Measurements from ENCODE around the gene ATG16L2. TPM values are rescaled to one million over a fixed set of nuclear protein-coding genes. Genes with fewer than 3 reads are reported as not detected.
"Not testable (repeated sequence)": the region's sequence is repeated elsewhere in the genome, so short reads cannot be mapped to it uniquely, and the experiment has no call there.

The ATG16L2 gene
- total RNA-seq, 1 experiment from 2014 or later, result 5.1 TPM

DNA sequence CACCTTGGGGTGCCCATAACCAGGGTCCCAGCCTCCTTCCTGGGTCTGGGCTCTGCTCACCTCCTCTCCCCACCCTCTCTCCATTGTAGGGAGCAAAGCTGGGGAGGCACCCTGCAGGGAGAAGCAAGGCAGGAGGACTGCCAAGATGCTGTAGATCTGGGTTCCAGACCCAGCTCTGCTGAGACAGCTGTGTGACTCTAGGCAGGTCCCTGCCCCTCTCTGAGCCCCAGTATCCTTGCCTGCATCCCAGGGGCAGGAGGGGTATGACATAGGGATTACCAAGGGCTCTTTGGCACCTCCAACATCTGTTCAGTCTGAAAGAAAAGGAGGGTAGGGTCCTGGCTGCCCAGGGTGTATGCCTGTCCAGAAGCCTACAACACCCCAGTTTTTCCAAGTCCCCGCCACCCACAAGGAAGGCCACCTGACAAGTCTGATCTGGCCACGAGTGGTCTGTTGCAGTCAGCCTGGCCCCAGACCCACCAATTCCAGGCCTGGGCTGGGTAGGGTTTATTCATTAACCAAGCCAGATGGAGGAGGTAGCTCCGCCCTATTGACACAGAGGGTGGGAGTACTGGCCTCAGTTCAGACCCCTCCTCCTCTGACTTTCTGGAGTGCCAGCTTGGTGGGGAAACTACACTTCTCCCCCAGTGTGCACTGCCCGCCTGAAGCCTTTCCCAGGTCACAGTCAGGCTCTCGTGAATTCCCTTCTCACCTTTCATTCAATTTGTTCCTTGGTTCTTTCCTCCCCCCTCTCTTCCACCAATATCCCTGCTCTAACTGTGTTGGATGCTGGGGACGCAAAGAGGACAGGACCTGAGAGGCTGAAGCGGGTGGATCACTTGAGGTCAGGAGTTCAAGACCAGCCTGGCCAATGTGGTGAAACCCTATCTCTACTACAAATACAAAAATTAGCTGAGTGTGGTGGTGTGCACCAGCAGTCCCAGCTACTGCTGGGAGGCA lies 35.4 kb upstream of the ATG16L2 start:
- DNase-seq (ENCODE audit: extremely low read depth, low read depth), result no peak

DNA sequence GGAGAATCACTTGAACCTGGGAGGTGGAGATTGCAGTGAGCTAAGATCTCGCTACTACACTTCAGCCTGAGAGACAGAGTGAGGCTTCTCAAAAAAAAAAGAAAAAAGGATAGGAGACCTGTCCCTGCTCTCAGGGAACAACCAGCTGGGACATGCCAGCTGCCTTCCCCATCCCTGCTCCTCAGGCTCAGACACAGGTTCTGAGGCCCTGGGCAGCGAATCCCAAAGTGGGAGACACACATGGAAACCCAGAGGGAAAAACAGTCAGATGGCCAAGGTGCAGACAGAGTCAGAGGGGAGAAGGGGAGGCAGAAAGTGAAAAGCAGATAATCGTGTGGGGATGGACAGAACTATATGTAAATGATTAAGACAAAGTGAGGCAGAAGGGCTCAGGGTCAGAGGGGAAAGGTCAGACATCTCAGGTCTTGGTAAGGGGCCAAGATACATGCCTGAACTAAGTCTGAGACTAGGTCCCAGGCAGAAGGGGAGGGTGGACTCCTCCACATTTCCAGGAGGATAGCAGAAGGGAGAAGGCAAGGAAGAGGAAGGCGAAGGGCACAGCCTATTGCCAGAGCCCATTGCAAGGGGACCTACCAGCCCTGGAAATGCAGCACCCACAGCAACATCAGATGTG lies 34.6 kb upstream of the ATG16L2 start:
- no peak for DNase-seq (ENCODE audit: extremely low read depth, low read depth)

DNA sequence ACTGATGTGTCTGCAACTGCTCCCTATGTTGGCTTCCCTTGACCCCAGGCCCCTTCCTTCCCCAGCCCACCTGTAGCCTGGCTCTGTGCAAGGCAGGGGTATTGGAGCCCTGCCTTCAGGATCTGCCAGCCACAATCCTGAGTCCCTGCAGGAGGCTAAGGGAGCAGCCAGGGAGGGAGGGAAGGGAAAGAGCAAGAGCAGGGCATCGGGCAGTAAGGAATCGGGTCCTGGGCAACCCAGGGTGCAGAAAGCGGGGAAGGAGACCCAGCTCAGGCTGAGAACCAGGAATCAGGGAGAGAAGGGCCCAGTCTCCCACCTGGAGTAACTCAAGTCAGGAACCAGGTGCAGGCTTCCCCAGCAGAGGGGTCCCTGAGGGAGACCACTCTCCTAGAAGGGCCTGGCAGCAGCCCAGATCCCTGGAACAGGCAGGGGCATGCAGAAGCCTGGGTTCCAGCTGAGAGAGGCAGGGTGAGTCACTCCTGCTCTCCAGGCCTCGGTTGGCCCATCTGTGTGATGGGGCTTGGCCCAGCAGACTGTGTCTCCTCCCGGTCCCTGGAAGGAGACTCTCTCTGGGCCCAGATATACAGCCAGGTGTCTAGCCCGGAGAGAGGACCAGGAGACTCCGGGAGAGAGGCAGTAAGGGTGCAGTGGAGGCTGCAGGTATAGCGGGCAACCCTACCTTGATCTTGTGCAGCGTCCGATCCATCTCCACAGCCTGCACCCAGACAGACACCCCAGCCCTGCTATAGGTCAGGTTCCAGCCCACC lies 33.7 kb upstream of the ATG16L2 start:
- DNase-seq (ENCODE audit: extremely low read depth, low read depth), result no peak

DNA sequence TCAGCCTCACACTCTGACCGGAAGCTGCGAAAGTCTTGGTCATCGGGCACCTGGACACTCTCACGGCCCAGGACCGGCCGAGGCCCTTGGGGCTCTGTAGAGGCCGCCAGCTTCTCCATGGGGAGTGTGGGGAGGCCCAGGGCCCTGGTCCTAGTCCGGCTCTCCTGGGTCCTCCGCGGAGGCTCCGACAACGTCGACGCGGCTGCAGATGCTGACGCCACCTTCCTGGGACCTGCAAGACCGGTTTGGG lies 33.2 kb upstream of the ATG16L2 start:
- DNase-seq (ENCODE audit: extremely low read depth, low read depth), result no peak

DNA sequence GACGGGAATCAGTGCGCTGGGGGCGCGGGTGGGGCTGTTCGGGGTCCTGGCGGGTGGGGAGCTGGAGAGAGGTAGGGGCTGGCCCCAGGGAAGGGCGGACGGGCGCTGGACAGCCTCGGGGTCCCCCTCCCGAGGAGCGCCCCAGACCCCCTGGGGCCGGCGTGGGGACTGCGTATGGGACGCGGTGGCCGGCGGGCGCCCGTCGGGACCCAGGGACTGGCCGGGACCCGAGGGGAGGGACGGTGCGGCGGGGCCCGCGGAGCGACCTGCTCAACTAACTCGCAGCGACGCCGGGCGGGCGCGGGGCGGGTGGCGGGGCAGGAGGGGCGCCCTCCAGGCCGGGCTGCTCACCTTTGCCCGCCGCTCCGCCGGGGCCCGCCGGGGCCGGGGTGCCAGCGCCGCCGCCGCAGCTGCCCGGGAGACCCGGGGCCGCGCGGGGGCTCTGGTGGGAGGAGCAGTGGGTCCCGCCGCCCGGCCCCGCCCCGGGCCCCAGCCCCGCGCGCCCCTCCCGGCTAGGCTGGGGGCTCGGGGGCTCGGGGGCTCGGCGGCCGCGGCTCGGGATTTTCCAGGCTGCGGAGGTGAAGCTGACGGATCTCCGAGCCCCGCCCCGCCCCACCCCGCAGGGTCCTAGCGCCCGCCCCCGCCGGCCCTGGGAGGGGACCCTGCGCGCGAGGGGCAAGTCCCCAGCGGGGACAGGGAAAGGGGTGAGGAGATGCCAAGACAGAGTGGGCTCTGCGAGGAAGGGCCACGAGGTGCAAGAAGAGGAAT lies 32.7 kb upstream of the ATG16L2 start:
- no peak for DNase-seq (ENCODE audit: extremely low read depth, low read depth)

DNA sequence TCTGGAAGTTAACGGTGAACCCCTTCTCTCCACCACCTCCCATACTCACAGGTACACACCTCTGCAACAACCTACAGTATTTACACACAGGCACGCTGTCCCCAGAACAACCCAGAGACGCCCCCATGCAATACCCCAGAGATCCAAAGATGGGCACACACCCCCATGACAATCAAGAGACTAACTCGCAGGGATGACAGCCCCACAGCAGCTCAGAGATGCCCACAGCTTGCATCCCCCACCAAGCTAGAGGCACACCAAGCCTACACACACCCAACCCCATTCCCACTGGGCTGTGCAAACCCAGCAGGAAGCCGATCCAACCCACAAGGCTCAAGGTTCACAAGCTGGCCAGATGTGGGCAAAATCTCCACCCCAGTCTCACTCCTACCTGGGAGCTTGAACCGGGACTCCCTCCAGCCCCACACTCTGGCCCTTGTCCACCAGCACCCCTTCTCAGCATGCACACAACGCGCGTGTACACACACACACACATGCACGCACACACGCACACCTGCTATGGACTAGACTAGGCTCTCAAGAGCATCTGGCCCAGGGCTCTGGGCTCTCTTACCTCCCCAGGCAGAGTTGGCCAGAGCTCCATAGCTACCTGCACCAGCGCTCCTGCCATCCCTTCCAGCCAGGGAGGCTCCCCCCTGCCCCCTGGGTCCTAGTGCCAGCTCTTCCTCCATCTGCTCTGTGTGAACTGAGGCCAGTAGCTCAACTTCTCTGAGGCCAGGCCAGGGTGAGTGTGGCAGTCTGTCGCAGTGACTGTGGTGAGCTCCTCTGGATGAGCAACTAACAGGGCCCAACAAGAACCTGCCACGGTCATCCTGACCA lies 31.9 kb upstream of the ATG16L2 start:
- DNase-seq (ENCODE audit: extremely low read depth, low read depth), result no peak

DNA sequence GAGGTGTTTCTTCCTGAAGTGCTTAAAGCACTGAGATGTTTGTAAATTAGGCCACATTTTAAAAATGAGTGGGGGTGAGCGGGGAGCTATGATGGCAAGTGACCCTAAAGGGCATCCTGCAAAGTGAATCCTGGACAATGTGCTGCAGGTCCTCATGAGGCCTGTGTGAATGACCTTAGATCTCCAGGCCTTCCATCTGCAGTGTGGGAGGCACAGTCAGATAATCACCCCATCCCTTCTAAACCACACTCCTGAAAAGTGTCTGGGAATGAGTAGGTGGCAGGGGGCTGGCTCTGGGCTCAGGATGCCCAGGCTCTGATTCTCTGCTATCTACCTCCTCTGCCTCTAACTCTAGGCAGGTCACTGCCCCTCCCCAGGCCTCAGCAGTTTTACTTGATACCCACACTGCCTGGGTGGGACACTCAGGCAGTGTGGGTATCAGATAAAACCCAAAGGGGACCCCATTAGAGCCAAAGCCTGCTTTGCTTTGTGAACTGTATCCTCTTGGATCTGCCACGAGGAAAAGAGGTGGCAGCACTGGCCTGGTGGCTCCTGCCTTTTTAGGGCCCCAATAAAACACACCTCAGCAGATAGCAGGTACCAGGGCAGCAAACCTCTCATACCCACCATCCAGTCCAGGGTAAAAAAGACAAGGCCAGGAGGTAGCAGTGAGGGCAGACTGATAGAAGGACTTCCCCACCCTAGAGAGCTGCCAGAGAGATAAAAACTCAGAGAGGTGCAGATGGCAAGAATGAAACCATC lies 30.9 kb upstream of the ATG16L2 start:
- DNase-seq (ENCODE audit: extremely low read depth, low read depth), result no peak

DNA sequence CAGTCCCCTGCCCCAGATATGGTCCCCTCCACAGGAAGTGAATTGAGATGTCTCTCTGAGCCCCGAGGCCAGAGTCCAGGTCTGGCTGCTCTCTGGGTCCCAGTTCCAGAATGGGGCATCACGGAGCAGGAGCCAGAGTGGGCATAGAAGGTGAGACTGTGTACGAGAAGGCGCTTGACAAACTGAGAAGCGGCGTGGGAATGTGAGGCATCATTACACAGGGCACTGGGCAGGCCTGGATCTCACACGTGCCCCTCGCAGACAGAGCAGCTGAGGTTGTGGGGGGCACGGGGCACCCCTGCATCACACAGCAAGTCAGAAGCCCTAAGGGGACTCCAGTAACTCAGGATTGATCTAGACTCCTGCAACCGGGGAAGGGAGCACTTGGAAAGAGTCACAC lies 29.5 kb upstream of the ATG16L2 start:
- DNase-seq (ENCODE audit: extremely low read depth, low read depth), result no peak

DNA sequence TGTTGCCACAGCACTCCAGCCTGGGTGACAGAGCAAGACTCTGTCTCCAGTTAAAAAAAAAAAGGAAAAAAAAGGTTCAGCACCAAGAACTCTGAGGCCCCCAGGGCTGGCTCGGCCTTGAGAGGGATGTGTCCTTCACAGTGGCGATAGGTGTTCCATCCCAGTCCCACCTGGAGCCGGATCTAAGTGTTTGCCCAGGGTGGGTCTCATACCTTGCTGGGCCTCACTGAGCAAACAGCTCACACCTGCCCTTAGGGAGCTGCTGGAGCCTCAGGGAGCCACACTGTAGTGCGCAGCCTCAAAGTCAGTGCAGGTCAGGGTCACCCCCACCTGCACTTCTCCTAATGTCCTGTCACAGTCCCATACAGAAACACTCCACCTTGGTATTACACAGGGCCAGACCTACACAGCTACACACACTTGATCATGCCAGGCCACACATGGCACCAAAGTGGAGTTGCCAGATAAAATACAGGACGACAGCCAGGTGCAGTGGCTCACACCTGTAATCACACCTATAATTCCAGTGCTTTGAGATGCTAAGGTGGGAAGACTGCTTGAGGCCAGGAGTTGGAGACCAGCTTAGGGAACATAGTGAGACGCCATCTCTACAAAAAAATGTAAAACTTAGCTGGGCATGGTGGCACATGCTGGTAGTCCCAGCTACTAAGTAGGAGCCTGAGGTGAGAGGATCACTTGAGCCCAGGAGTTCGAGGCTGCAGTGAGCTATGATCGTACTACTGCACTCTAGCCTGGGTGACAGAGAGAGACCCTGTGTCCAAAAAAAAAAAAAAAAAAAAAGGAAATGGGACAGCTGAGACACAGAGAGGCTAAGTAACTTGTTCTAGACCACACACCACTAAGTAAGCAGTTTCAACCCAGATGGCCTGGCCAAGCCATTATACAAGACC lies 27.7 kb upstream of the ATG16L2 start:
- no peak for DNase-seq (ENCODE audit: extremely low read depth, low read depth)

DNA sequence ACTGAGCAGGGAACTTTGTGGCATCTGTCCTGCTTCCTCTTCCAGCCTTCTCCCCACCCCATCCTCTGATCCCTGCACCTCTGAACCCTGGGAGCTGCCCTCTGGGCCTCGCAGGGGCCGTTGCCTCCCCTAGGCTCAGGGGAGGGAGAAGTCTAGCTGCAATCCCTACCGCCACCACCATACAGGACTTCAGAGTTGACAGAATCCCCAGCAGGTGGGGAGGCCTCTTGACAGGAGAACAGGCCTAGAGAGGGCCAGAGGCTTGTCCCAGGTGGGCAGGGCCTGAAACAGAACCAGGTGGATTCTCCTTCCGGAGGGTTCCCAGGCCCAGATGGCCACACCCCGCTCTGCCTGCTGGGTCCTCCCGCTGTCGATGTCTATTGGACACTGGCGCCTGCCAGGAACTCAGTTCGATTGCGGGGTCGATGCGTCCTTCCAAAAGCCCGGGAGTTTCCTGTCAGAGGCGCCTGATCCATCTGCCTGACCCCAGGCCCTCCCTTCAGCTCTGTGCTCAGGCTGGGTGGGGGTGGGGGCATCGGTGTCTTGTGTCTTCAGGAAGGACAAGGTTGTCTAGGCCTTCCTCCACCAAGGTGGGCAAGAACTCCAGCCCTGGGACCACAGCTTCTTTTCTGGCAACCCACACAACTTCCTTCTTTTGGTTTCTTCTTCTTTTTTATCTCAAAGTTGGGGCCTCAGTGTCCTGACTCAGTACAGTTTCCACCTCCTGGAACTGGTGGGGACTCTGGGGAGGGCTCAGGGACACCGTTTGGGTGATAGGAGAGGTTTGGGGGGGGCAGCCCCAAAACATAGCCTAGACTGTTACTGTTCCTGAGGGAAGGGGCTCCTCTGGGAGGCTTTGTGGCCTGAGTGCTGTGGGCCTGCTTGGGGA lies 26.8 kb upstream of the ATG16L2 start:
- no peak for DNase-seq (ENCODE audit: extremely low read depth, low read depth)

DNA sequence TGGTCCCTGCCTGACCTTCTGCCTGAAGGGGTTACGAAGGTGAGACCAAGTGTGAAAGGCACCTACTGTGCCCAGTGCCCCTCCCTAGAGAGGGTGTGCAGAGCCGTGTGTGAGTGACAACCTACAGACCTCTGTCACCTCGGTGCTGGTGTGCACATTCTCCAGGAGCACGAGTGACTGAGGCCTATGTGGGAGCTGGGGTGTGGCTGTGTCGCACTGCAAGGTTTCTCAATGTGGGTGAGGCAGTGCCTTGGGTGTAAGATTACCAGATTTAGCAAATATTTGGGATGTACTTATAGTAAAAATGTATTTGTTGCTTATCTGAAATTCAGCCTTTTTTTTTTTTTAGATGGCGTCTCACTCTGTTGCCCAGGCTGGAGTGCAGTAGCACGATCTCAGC lies 26.0 kb upstream of the ATG16L2 start:
- no peak for DNase-seq (ENCODE audit: extremely low read depth, low read depth)

DNA sequence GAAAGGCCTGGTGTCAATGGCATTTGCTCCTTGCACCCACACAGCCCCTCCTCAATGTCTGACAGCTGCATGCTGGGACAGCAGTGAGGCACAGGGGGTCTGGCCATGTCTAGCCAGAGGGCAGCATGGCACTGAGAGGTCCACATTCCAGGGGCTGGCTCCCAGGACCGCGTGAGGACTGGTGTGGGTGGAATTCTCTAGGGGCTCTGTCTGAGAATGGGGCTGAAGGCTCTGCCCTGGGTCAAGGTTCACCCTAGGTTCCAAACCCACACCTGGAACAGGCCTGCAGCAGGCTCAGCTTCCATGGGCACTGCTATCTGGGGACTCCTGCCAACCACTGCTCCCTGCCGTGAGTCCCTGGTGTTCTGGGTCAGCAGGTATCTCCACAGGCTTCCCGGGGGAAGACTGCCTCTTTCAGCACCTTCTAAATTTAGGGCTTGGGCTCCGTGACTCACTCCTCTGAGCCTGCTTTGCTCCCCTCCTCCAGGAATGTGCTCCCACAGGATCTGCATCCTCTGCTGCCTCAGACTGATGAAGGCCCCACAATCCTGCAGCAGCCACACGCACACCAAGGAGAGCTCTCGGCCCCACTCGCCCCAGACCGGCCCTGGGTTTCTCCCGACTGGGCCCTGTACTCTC lies 24.6 kb upstream of the ATG16L2 start:
- DNase-seq (ENCODE audit: extremely low read depth, low read depth), result no peak

DNA sequence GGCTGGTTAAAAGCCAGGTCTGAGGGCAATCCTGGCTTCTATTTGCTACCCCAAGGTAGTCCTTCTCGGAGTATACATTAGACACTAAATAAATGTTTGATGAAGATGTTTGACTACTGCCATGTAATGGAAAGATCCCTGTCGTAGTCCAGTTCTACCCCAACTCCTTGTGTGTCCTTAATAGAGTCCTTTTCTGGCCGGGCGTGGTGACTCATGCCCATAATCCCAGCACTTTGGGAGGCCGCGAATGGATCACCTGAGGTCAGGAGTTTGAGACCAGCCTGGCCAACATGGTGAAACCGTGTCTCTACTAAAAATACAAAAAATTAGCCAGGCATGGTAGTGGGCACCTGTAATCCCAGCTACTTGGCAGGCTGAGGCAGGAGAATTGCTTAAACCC lies 23.0 kb upstream of the ATG16L2 start:
- not testable (repeated sequence) for DNase-seq (ENCODE audit: extremely low read depth, low read depth)

DNA sequence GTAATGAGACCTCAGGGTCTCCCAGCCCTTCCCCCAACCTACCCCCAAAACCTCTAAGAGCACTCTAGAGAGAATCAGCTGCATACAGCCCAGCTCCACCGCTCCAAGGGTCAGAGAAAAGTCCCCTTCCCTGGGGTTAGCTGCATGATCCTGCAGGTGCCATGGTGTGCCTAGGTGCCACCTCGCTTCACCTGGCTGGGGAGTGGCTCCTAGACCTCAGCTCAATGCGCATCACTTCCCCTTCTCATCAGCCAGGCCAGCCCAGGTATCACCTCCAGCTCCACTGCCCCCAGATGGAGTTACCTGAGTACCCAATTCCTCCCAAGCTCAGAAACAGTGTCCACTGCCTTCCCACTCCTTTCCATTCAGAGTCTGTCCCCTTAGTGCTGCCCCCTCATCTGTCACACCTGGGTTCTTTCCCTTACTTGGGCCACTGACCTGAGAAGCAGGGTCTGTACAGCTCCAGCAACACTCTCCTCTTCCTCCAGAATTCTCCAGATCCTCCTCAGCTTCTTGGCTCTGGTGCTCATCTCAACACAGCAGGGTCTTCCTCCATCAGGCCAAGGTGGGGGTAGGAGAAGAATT lies 21.7 kb upstream of the ATG16L2 start:
- DNase-seq (ENCODE audit: extremely low read depth, low read depth), result no peak

DNA sequence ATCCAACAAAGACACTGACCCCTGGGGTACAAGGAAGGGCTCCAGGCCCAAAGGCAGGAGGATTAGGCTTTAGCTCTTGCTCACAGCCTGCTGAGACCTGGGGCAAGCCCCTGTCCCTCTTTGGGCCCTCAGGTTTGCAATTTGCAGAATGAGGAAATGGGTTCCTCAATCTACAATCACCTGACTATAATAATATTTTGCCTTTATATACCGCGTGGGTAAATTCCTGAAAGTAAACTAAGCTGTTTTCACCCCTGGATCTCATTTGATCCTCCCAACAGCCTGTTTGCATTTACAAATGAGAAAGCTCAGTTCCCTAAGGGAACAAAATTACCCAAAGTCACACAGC lies 21.2 kb upstream of the ATG16L2 start:
- no peak for DNase-seq (ENCODE audit: extremely low read depth, low read depth)

All from NCI-H460 (cell line).